Measurements from ENCODE around the gene KIF1A.

GRCh38 chr2:240708457-240708856 lies 111.6 kb downstream of the KIF1A start:
- no peak for TF ChIP-seq POLR2A (IDR thresholded peaks at IDR 0.05; ENCODE audit: low read depth, low read length)
- no peak for TF ChIP-seq CTCF (IDR thresholded peaks at IDR 0.05; ENCODE audit: extremely low read depth in 1 of 2, insufficient read depth in 1 of 2, low read depth in 1 of 2, low read length in 2 of 2)
- TF ChIP-seq EZH2 (IDR thresholded peaks at IDR 0.05; ENCODE audit: borderline replicate concordance, low read depth, low read length, severe bottlenecking), result no peak
- no peak for TF ChIP-seq JUN (IDR thresholded peaks at IDR 0.05; ENCODE audit: borderline replicate concordance, insufficient read depth, insufficient read length, low read depth)
- no peak for TF ChIP-seq POLR2AphosphoS5 (IDR thresholded peaks at IDR 0.05; ENCODE audit: insufficient read depth, low read depth, low read length)
- no peak for TF ChIP-seq GATA2 (IDR thresholded peaks at IDR 0.05; ENCODE audit: insufficient read depth, insufficient read length, low read depth, low read length)
- TF ChIP-seq FOS (IDR thresholded peaks at IDR 0.05; ENCODE audit: borderline replicate concordance, insufficient read depth, low read length), result no peak

Measured in endothelial cell of umbilical vein (primary cell).